Astrocyte of the spinal cord (primary cell): ENCODE results near the gene HS6ST3.
A peak's percentile ranks its signal among the peaks of the same experiment; 100 is the strongest.

Source experiments
- DNase-seq: peaks from one replicate; pipeline ENCODE4 v3.0.0; 2011; ENCODE audit warnings: low read depth, low spot score
- H3K4me3 ChIP-seq: 2 replicates; pipeline ENCODE4 v1.5.1; 2011; ENCODE audit warnings: low read depth, mild to moderate bottlenecking, low read length, moderate library complexity
- CTCF ChIP-seq: IDR thresholded peaks from 2 replicates; pipeline ENCODE4 v1.5.1; 2012; ENCODE audit warnings: low read depth, mild to moderate bottlenecking, low read length, inconsistent platforms
- in situ Hi-C: cut with HindIII; loops from 2 replicates; pipeline ENCODE4 v1.10.0; 2017; ENCODE audit warnings: low sequenced_read_pairs

HS6ST3 gene

GRCh38 chr13:96238241-96238640 is 148.3 kb downstream of the HS6ST3 start:
- TF ChIP-seq CTCF: no peak
- in situ Hi-C loops: no loop called here
- H3K4me3 ChIP-seq: no peak overlapping the region
- no peak for DNase-seq

- no peak for TF ChIP-seq CTCF
- DNase-seq: peak; percentile 36
- H3K4me3 ChIP-seq: no peak overlapping the region
- in situ Hi-C loops: no loop called here
These were observed 149.0 kb downstream of the HS6ST3 start for GRCh38 chr13:96238861-96239260.

GRCh38 chr13:96243376-96243775 is 153.5 kb downstream of the HS6ST3 start:
- no peak overlapping the region for H3K4me3 ChIP-seq
- in situ Hi-C loops: no loop called here
- no peak for DNase-seq
- no peak for TF ChIP-seq CTCF

GRCh38 chr13:96248103-96248502 is 158.2 kb downstream of the HS6ST3 start:
- no peak overlapping the region for H3K4me3 ChIP-seq
- DNase-seq: no peak
- no peak for TF ChIP-seq CTCF
- in situ Hi-C loops: no loop called here

- no peak for TF ChIP-seq CTCF
- in situ Hi-C loops: no loop called here
- no peak overlapping the region for H3K4me3 ChIP-seq
- DNase-seq: no peak
These were observed 159.1 kb downstream of the HS6ST3 start for GRCh38 chr13:96248996-96249395.

GRCh38 chr13:96252903-96253302 is 163.0 kb downstream of the HS6ST3 start:
- in situ Hi-C loops: no loop called here
- TF ChIP-seq CTCF: no peak
- no peak overlapping the region for H3K4me3 ChIP-seq
- DNase-seq: no peak

GRCh38 chr13:96273196-96273595 is 183.3 kb downstream of the HS6ST3 start:
- no peak for TF ChIP-seq CTCF
- in situ Hi-C loops: no loop called here
- DNase-seq: no peak
- H3K4me3 ChIP-seq: no peak overlapping the region
